Central memory CD8-positive, alpha-beta T cell (primary cell): ENCODE results near the gene EVC.
"Not testable (repeated sequence)": the region's sequence is repeated elsewhere in the genome, so short reads cannot be mapped to it uniquely, and the experiment has no call there.

Source experiments
- ATAC-seq: fragments of 150-1000 bp; cut with Tn5 transposase; replicated peaks from 2 replicates; pipeline ENCODE4 v1.10.0; 2022; ENCODE audit warnings: mild to moderate bottlenecking, moderate FRiP score, moderate number of reproducible peaks; ENCODE audit not compliant: poor library complexity, severe bottlenecking; ENCODE audit errors: extremely low read depth
- DNase-seq, 2 donors: peaks; one replicate each; pipeline ENCODE4 v3.0.0; 2021; ENCODE audit warnings: low spot score in 2 of 2
- H3K27ac Mint-ChIP-seq: one replicate; pipeline ENCODE4 v1.8.0; 2022; ENCODE audit warnings: low read depth, mild to moderate bottlenecking, moderate library complexity, mixed read lengths
- H3K27me3 Mint-ChIP-seq: one replicate; pipeline ENCODE4 v1.8.0; 2022; ENCODE audit warnings: mixed read lengths
- H3K36me3 Mint-ChIP-seq: one replicate; pipeline ENCODE4 v1.8.0; 2022; ENCODE audit warnings: mild to moderate bottlenecking, moderate library complexity, mixed read lengths; ENCODE audit not compliant: insufficient read depth
- H3K4me1 Mint-ChIP-seq: one replicate; pipeline ENCODE4 v1.8.0; 2022; ENCODE audit warnings: mixed read lengths
- H3K4me3 Mint-ChIP-seq: one replicate; pipeline ENCODE4 v1.8.0; 2022; ENCODE audit warnings: mild to moderate bottlenecking, moderate library complexity, mixed read lengths
- H3K9me3 Mint-ChIP-seq: one replicate; pipeline ENCODE4 v1.8.0; 2022; ENCODE audit warnings: mixed read lengths

The EVC gene

DNA sequence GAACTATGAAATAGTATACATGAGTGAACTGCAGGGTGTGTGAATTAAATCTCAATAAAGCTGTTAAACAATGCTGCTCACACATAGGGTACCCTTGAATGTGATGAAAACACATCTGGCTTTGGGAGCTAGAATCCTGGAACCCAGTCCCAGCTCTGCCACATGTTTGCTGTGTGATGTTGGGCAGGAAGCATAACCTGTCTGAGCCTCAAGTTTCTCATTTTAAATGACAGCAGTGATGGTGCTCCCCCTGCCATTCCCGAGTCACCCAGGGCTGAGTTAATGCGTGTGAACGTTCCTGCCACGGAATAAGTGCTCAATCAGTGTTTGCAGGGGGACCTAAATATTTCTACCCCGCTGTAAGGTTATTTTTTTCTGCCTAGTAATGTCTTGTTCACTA, 10.9 kb downstream of the EVC start:
- no peak overlapping the region for H3K4me3 Mint-ChIP-seq
- peaks cover 8% of the 10 kb centered on the region for H3K9me3 Mint-ChIP-seq
- no peak overlapping the region for H3K27ac Mint-ChIP-seq
- DNase-seq (no peak), ATAC-seq (no peak)
- H3K4me1 Mint-ChIP-seq, result no peaks in the 10 kb centered on the region
- H3K36me3 Mint-ChIP-seq, result no peaks in the 10 kb centered on the region
- peaks cover 9% of the 10 kb centered on the region for H3K27me3 Mint-ChIP-seq

DNA sequence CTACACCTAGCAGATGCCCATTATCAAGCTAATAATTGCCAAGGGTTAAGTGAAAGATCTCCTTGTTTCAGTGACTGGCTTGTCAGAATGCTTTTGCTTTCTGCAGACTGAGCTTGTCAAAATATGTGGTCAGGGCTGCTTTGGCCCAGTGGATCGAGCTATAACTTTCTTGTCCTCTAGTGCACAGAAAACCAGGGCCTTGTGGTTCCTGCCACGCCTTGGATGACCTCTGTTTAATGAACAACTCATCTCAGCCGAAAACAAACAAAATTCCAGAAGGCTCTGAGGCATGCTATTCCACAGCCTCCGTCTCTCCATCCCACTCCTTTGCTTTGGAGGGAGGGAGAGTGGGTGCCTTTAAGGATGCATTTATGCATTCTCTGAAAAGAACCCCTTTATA, 11.3 kb downstream of the EVC start:
- H3K27me3 Mint-ChIP-seq, result peaks cover 9% of the 10 kb centered on the region
- peaks cover 6% of the 10 kb centered on the region for H3K9me3 Mint-ChIP-seq
- H3K4me3 Mint-ChIP-seq, result no peak overlapping the region
- DNase-seq, result no peak
- H3K4me1 Mint-ChIP-seq, result no peaks in the 10 kb centered on the region
- no peak for ATAC-seq
- no peak overlapping the region for H3K27ac Mint-ChIP-seq
- H3K36me3 Mint-ChIP-seq, result no peaks in the 10 kb centered on the region

DNA sequence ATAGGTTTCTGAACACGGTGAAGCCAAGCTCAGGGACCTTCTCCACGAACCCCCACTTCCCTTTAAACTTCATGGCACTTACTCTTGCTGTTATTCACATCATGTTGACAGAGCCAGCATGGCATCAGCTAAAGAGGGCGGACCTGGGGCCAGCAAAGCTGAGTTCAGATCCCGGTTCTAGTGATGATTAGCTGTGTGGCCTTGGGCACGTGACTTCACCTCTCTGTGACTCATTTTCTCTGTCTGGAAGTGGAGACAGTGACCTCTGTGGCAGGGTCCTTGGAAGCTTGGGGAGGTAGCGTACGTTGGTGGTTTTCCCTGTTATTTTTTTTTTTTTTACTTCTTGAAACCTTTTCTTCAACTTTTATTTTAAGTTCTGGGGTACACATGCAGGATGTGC, 13.4 kb downstream of the EVC start:
- Mint-ChIP-seq H3K9me3 (no peaks in the 10 kb centered on the region), H3K36me3 (no peaks in the 10 kb centered on the region), H3K27ac (no peak overlapping the region), H3K27me3 (peaks cover 5% of the 10 kb centered on the region), H3K4me1 (no peaks in the 10 kb centered on the region), H3K4me3 (no peak overlapping the region)
- ATAC-seq, result no peak
- DNase-seq, result no peak

DNA sequence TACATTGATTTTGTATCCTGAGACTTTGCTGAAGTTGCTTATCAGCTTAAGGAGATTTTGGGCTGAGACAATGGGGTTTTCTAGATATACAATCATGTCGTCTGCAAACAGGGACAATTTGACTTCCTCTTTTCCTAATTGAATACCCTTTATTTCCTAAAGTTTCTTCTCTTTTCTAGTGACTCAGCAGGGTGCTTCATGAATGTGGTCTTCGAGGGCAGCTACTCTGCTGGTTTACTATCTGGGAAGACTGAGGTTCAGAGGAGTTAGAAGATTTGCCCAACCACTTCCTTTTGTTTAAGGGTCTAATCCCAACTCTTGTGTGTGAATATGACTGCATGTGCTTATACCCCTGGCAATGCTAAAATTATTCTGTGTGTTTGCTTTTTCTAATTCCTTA, 17.4 kb downstream of the EVC start:
- not testable (repeated sequence) for H3K27ac Mint-ChIP-seq, H3K27me3 Mint-ChIP-seq, DNase-seq, ATAC-seq, H3K36me3 Mint-ChIP-seq, H3K4me3 Mint-ChIP-seq, H3K4me1 Mint-ChIP-seq, H3K9me3 Mint-ChIP-seq

DNA sequence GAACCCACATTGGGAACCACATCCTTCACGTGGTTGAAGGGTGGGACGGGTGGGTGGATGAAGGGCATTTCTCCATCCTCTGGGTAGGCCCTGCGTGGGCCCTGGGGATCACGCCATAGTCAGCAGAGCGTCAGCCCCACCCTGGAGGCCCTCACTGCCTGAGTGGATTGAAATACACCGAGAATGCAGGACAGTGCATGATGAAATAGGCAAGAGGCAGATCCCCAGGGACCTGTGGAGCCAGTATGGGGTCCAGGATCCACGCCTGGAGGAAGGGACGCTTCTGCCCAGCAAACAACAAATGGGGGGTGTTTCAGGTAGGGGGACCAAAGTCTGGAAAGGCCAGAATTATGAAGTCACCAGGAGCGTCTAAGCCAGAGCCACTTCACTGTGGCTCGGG, 19.4 kb downstream of the EVC start:
- Mint-ChIP-seq H3K27ac (no peak overlapping the region), H3K36me3 (peaks cover 4% of the 10 kb centered on the region), H3K4me3 (no peak overlapping the region), H3K27me3 (no peaks in the 10 kb centered on the region), H3K9me3 (no peaks in the 10 kb centered on the region), H3K4me1 (no peaks in the 10 kb centered on the region)
- DNase-seq (no peak), ATAC-seq (no peak)

DNA sequence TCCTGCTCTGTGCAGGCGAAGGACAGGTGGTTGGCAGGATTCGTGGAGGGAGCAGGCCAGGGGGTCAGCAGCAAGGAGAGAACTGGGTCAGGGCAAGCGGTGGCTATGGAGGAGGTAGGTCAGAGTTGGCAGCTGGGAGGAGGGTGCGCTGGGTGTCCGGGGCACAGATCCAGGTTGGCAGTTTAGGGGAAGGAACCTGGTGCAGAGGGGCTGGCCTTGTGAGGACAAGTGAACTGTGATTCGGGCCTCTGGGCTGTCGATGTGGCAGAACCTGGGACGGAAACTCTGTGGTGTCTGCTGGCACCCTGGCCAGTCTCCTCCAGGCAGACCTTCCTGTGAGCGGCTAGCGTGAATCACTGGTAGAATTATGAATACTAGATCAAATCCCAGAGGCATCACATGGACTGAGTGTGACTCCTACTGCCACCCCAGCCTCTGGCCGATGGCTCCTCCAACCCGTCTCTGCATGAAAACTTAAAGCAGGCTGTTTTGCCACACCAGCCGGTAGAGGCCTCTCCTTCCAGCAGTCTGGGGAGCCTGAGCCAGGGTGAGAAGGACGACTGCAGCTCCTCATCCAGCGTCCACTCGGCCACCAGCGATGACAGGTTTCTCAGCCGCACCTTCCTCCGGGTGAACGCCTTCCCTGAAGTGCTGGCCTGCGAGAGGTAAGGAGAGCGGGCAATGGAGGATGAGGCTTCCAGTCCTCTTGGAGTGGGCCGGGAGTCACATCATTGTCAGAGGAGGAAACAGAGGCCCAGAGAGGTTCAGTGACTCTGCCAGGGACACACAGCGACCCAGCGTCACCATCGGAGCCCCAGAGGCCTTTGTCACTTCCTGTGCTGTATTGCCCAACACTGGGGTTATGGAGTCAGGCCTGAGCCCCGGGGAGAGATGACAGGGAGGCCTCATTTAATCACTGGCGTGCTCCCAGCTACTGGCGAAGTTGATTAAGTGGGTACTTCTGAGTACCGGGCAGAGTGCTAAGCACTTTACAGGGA, 20.3 kb downstream of the EVC start:
- DNase-seq, result no peak
- ATAC-seq, result no peak
- no peaks in the 10 kb centered on the region for H3K4me1 Mint-ChIP-seq
- no peaks in the 10 kb centered on the region for H3K9me3 Mint-ChIP-seq
- H3K4me3 Mint-ChIP-seq, result no peak overlapping the region
- H3K36me3 Mint-ChIP-seq, result peaks cover 4% of the 10 kb centered on the region
- H3K27me3 Mint-ChIP-seq, result no peaks in the 10 kb centered on the region
- H3K27ac Mint-ChIP-seq, result no peak overlapping the region

DNA sequence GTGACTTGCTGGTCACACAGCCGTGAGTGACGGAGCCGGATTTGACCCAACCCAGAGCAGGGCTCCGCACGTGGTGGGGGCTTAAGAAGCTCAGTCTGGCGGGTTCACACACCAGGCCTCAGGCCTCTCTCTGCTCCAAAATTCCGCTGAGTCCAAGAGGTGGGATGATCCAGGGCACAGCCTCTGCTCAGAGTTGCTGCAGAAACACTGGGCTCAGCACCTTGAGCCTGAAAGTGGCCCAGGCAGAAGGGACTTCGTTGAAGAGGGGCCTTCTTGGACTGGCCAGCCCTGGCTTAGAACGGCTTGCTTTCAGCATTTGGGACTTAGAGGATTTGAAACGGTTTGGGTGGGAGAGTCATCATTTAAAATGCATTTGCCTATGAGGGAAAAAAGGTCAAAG, 21.2 kb downstream of the EVC start:
- no peak overlapping the region for H3K4me3 Mint-ChIP-seq
- peaks cover 4% of the 10 kb centered on the region for H3K36me3 Mint-ChIP-seq
- no peak for DNase-seq
- no peaks in the 10 kb centered on the region for H3K4me1 Mint-ChIP-seq
- H3K27me3 Mint-ChIP-seq, result no peaks in the 10 kb centered on the region
- H3K27ac Mint-ChIP-seq, result no peak overlapping the region
- no peak for ATAC-seq
- H3K9me3 Mint-ChIP-seq, result no peaks in the 10 kb centered on the region

DNA sequence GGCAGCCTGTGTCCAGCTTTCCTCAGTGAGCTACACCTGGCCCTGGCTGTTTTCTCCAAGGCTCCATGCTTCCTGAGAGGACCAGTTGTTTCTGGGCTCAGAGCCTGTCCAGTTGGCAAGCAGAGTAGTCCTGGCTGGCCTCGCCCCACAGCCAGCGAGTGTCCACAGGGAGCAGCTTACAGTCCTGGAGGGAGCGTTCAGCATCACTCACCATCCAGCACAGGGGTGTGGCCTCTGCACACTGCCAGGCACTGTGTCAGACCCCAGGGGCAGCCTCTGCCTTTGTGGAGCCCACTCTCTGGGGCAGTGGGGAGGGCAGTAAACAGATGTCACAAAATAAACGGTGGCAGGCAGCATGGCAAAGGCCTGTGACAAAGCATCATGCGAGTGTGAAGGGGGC, 23.9 kb downstream of the EVC start:
- Mint-ChIP-seq H3K4me3 (no peak overlapping the region), H3K9me3 (no peaks in the 10 kb centered on the region), H3K36me3 (peaks cover 4% of the 10 kb centered on the region), H3K27me3 (no peaks in the 10 kb centered on the region), H3K27ac (no peak overlapping the region), H3K4me1 (no peaks in the 10 kb centered on the region)
- ATAC-seq, result no peak
- no peak for DNase-seq

DNA sequence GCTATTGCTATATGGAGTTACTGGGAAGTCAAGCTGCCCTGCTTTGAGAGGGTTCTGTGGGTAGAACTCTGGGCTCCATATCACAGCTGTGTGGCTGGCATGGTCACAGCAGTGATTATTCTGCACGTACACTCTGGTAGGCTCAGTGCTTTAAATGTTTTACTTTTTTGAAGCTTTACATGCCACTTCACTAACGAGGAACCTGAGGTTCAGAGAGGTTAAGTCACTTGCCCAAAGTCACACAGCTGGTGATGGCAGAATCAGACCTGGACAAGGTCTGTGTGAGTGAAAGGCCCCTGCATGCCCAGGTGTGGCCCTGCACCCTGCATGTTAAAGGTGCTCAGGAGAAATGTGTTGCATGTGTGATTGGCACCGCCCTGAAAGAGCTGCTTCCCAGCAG, 24.5 kb downstream of the EVC start:
- Mint-ChIP-seq H3K4me1 (no peaks in the 10 kb centered on the region), H3K27me3 (no peaks in the 10 kb centered on the region), H3K4me3 (no peak overlapping the region), H3K27ac (no peak overlapping the region), H3K36me3 (peaks cover 4% of the 10 kb centered on the region), H3K9me3 (no peaks in the 10 kb centered on the region)
- DNase-seq (no peak), ATAC-seq (no peak)

DNA sequence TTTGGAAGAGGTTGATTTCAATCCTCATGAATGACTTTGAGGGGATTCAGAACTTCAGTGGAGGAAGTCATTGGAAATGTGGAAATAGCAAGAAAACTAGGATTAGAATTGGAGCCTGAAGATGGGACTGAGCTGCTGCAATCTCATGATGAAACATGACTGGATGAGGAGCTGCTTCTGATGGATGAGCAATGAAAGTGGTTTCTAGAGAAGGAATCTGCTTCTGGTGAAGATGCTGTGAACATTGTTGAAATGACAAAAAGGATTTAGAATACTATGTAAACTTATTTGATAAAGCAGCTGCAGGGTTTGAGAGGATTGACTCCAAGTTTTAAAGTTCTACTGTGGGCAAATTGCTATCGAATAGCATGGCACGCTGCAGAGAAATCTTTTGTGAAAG, 27.1 kb downstream of the EVC start:
- Mint-ChIP-seq H3K27me3 (no peaks in the 10 kb centered on the region), H3K27ac (no peak overlapping the region), H3K36me3 (peaks cover 4% of the 10 kb centered on the region), H3K4me3 (no peak overlapping the region), H3K9me3 (no peaks in the 10 kb centered on the region), H3K4me1 (no peaks in the 10 kb centered on the region)
- no peak for ATAC-seq
- no peak for DNase-seq

DNA sequence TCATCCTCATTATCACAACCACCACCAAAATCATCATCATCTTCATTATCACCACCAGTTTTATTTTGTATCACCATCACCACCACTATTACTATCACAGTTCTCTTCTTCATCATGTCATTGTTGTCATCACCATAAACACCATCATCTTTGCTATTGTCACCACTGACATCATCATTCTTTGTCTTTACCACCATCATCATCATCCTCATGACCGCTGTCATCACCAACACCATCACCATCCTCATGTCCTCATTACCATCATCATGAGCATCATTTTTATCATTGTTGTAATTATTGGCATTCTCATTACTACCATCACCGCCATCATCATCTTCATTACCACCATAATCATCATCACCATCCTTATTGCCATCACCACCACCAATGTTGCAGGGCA, 31.4 kb downstream of the EVC start:
- Mint-ChIP-seq H3K4me1 (no peaks in the 10 kb centered on the region), H3K4me3 (no peak overlapping the region), H3K27ac (no peak overlapping the region), H3K9me3 (no peaks in the 10 kb centered on the region), H3K36me3 (no peaks in the 10 kb centered on the region), H3K27me3 (no peaks in the 10 kb centered on the region)
- no peak for ATAC-seq
- DNase-seq, result no peak

DNA sequence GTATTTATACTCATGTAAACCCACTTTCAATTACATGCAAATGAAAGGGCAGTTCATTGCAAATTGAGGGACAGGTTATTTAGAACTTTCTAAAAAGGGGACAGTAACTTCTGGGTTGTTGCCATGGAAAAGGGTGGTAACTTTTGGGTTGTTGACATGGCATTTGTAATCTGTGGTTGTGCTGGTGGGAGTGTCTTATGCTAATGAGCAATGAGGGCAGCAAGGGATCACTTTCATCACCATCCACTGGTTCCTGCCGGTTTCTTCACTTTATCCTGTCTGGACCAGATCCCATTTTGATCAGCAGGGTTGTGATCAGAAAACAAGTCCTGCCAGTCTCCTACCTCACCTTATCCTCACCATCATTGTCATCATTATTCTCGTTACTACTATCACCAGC, 32.0 kb downstream of the EVC start:
- Mint-ChIP-seq H3K4me3 (no peak overlapping the region), H3K4me1 (no peaks in the 10 kb centered on the region), H3K36me3 (no peaks in the 10 kb centered on the region), H3K27ac (no peak overlapping the region), H3K27me3 (no peaks in the 10 kb centered on the region), H3K9me3 (no peaks in the 10 kb centered on the region)
- no peak for DNase-seq
- ATAC-seq, result no peak

DNA sequence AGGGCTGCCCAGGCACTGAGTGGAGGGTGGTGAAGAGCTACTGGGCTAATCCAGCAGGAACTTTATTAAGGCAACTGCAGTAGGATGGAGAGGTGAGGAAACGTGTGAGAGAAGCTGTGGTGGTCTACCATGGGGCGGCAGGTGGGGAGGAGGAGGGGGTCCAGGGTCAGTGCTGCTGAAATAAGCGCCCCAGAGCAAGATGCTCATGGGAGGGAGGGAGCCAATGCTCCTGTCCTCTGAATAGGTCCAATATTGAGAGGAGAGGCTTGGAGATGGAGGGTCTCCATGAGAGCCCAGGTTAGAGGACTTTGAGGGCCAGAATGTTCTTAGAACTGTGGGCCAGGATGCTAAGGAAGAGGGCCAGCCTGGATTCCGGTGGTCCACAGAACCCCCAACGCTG, 35.2 kb downstream of the EVC start:
- ATAC-seq, result no peak
- DNase-seq, result no peak
- H3K4me1 Mint-ChIP-seq, result no peaks in the 10 kb centered on the region
- no peaks in the 10 kb centered on the region for H3K9me3 Mint-ChIP-seq
- H3K27ac Mint-ChIP-seq, result no peak overlapping the region
- H3K36me3 Mint-ChIP-seq, result peaks cover 4% of the 10 kb centered on the region
- H3K4me3 Mint-ChIP-seq, result no peak overlapping the region
- no peaks in the 10 kb centered on the region for H3K27me3 Mint-ChIP-seq
